B cell (primary cell): ENCODE measurements around the gene STN1. TPM values are rescaled to one million over a fixed set of nuclear protein-coding genes. Genes with fewer than 3 reads are reported as not detected.

Experiments
- ATAC-seq: fragments of 200-7000 bp; cut with Tn5 transposase; one replicate; pipeline ENCODE4 v1.10.0; 2021; ENCODE audit warnings: low read depth, mild to moderate bottlenecking, moderate number of reproducible peaks, moderate library complexity
- CTCF ChIA-PET: fragments of 350-600 bp; sonication (Branson Sonifier 250); formaldehyde crosslinking; loops from one replicate; lab custom pipeline; 2021; ENCODE audit warnings: antibody characterized with exemption, inconsistent platforms; lab: Charles Lee
- POLR2A ChIA-PET: fragments of 350-600 bp; sonication (Branson Sonifier 250); formaldehyde crosslinking; loops from one replicate; lab custom pipeline; 2021; ENCODE audit warnings: antibody characterized with exemption; lab: Charles Lee
- DNase-seq: peaks from one replicate; pipeline ENCODE4 v3.0.0; 2013
- H2AFZ ChIP-seq: 2 replicates; pipeline ENCODE4 v1.6.1; 2012; ENCODE audit warnings: mild to moderate bottlenecking, low read depth, low read length; ENCODE audit not compliant: insufficient read depth, poor library complexity, severe bottlenecking
- H3K27ac ChIP-seq, 2 donors: 1 replicate in 1 of 2; 2 replicates in 1 of 2; pipeline ENCODE4 v1.5.1; 2012 to 2013; ENCODE audit warnings: low read length in 2 of 2, mild to moderate bottlenecking in 2 of 2, moderate library complexity in 1 of 2
- H3K27me3 ChIP-seq, 4 experiments: fragments of 200-600 bp in 1 of 4; sonication (generic) in 1 of 4; replicated peaks in 1 of 4; 1 replicate in 2 of 4; 2 replicates in 2 of 4; pipeline versions ENCODE4 v1.6.1 to v1.7.0; 2013 to 2016; ENCODE audit warnings: low read length in 3 of 4, mild to moderate bottlenecking in 2 of 4, mixed read lengths in 1 of 4, moderate library complexity in 1 of 4; ENCODE audit not compliant: insufficient read depth in 4 of 4, control insufficient read depth in 3 of 4; ENCODE audit errors: control extremely low read depth in 1 of 4
- H3K36me3 ChIP-seq, 2 experiments: replicated peaks in 1 of 2; 1 replicate in 1 of 2; 2 replicates in 1 of 2; pipeline versions ENCODE4 v1.6.1 to v1.7.1; 2013; ENCODE audit warnings: low read length in 1 of 2; ENCODE audit not compliant: insufficient read depth in 2 of 2, control insufficient read depth in 1 of 2; ENCODE audit errors: control extremely low read depth in 1 of 2, extremely low read depth in 1 of 2
- H3K4me1 ChIP-seq, 2 donors: fragments of 200-600 bp in 1 of 2; sonication (generic) in 1 of 2; 1 replicate in 1 of 2; 2 replicates in 1 of 2; pipeline versions ENCODE4 v1.5.1 to v1.6.1; 2013 to 2017; ENCODE audit warnings: low read length in 2 of 2; ENCODE audit not compliant: control insufficient read depth in 2 of 2, insufficient read depth in 2 of 2
- H3K4me2 ChIP-seq: replicated peaks from 2 replicates; pipeline ENCODE3; 2012; ENCODE audit warnings: mild to moderate bottlenecking, low read depth, low read length; ENCODE audit not compliant: poor library complexity, severe bottlenecking
- H3K4me3 ChIP-seq, 5 experiments: fragments of 200-600 bp in 1 of 5; sonication (generic) in 1 of 5; 1 replicate in 3 of 5; 2 replicates in 2 of 5; pipeline versions ENCODE4 v1.5.1 to v1.7.0; 2011 to 2016; ENCODE audit warnings: low read length in 4 of 5, mild to moderate bottlenecking in 4 of 5, low read depth in 2 of 5, control low read depth in 1 of 5, moderate library complexity in 1 of 5; ENCODE audit not compliant: insufficient read depth in 1 of 5; ENCODE audit errors: control extremely low read depth in 1 of 5, extremely low read depth in 1 of 5
- H3K79me2 ChIP-seq: fragments of 200-600 bp; sonication (generic); one replicate; pipeline ENCODE4 v1.6.0; 2016; ENCODE audit warnings: low read length; ENCODE audit not compliant: control insufficient read depth, insufficient read depth
- H3K9ac ChIP-seq: fragments of 200-600 bp; sonication (generic); 2 replicates; pipeline ENCODE4 v1.6.1; 2017; ENCODE audit warnings: mild to moderate bottlenecking, low read length, moderate library complexity
- H3K9me3 ChIP-seq, 3 donors: one replicate each; pipeline versions ENCODE4 v1.6.1 to v1.7.1; 2013; ENCODE audit warnings: low read length in 2 of 3; ENCODE audit not compliant: control insufficient read depth in 2 of 3, insufficient read depth in 1 of 3; ENCODE audit errors: control extremely low read depth in 1 of 3
- H4K20me1 ChIP-seq: 2 replicates; pipeline ENCODE4 v1.6.0; 2012; ENCODE audit warnings: mild to moderate bottlenecking, low read length; ENCODE audit not compliant: insufficient read depth, control insufficient read depth, poor library complexity, severe bottlenecking
- H3K27ac Mint-ChIP-seq: one replicate; pipeline ENCODE4 v1.8.0; 2021; ENCODE audit warnings: mixed read lengths
- H3K27me3 Mint-ChIP-seq: one replicate; pipeline ENCODE4 v1.8.0; 2021; ENCODE audit warnings: mixed read lengths
- H3K4me1 Mint-ChIP-seq: one replicate; pipeline ENCODE4 v1.8.0; 2021; ENCODE audit warnings: mixed read lengths
- H3K4me3 Mint-ChIP-seq: one replicate; pipeline ENCODE4 v1.8.0; 2021; ENCODE audit warnings: mixed read lengths
- H3K9me3 Mint-ChIP-seq: one replicate; pipeline ENCODE4 v1.8.0; 2022; ENCODE audit warnings: mixed read lengths; ENCODE audit not compliant: insufficient read depth
- CTCF ChIP-seq: fragments of 200-600 bp; IDR thresholded peaks from one replicate; pipeline ENCODE4 v1.8.0; 2022; ENCODE audit warnings: antibody characterized with exemption, mild to moderate bottlenecking
- EZH2 ChIP-seq: IDR thresholded peaks from 2 replicates; pipeline ENCODE4 v1.6.1; 2012; ENCODE audit warnings: borderline replicate concordance, low read depth, mild to moderate bottlenecking, moderate library complexity, low read length; ENCODE audit not compliant: insufficient read depth, poor library complexity, severe bottlenecking
- WGBS: methylation state at CpG from one replicate; pipeline ENCODE4 v1.1.5; 2013; ENCODE audit warnings: missing lambda C conversion rate; ENCODE audit not compliant: insufficient coverage; 5-methylcytosine and 5-hydroxymethylcytosine counted together
- intact Hi-C: fragments of 100-400 bp; cut with micrococcal nuclease; formaldehyde crosslinking; loops from one replicate; pipeline ENCODE4 v1.10.0; 2022
- polyA plus RNA-seq: library from polyadenylated mRNA; depleted of rRNA; stranded (reverse); fragments of >200 nt; gene quantifications from 2 replicates; pipeline ENCODE4 v1.2.3, GENCODE V29; 2012
- total RNA-seq, 2 donors: library from RNA; stranded (reverse); fragments of 120-200 nt in 1 of 2; gene quantifications; 1 replicate in 1 of 2; 2 replicates in 1 of 2; pipeline versions ENCODE4 v1.2.3 to v1.2.4, GENCODE V29; 2013 to 2022

The STN1 gene
- total and polyA plus RNA-seq, 2 donors (not counting 1 experiment from before 2014, with no cell fraction given) = 16.3 to 24.5 TPM

GRCh38 chr10:103870516-103870915 lies 47.5 kb downstream of the STN1 start:
- no peak overlapping the region for H3K4me3 ChIP-seq
- H3K9me3 ChIP-seq = peaks cover 2 to 7% (median 6%) of the 10 kb centered on the region in 3 donors
- ATAC-seq = no peak
- Mint-ChIP-seq H3K9me3 (peaks cover under 1% of the 10 kb centered on the region), H3K4me3 (no peak overlapping the region), H3K27ac (no peak overlapping the region), H3K4me1 (peaks cover 9% of the 10 kb centered on the region), H3K27me3 (peaks cover under 1% of the 10 kb centered on the region)
- H3K27me3 ChIP-seq = peaks cover 0 to 3% (median 0%) of the 10 kb centered on the region in 4 experiments
- no peaks in the 10 kb centered on the region for H3K79me2 ChIP-seq
- no peak overlapping the region for H2AFZ ChIP-seq
- H3K27ac ChIP-seq = no peak overlapping the region
- DNase-seq = no peak
- H3K4me2 ChIP-seq = no peak overlapping the region
- ChIA-PET POLR2A (no interaction called here), CTCF (no interaction called here)
- peaks cover 0 to 4% of the 10 kb centered on the region in 2 donors for H3K4me1 ChIP-seq
- intact Hi-C loops = no loop called here
- WGBS = 93% methylated on average over 8 of the region's 8 CpGs
- H3K36me3 ChIP-seq = peaks cover 0 to 4% of the 10 kb centered on the region in 2 experiments
- no peaks in the 10 kb centered on the region for H4K20me1 ChIP-seq
- no peak overlapping the region for H3K9ac ChIP-seq
- no peak for TF ChIP-seq EZH2
- no peak for TF ChIP-seq CTCF

DNA sequence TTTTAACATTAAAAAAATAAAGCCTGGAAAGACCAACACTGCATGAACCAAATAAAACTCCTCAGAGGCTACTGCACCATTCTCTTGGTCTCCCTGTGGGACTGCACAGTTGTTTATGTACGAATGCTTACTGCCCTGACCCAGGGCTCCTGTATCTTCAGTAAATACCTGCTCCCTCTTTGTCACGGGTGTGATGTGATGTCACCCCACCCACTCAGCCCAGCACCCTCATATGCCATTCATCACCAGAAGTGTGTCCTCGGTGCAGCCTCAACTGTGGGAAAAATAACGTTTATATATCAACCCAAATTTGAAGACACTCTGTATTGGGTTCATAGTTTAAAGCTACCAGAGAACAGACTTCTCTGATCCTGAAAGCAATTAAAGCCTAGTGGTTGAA lies 48.6 kb downstream of the STN1 start:
- Histone ChIP-seq H3K4me2 (no peak overlapping the region), H3K27ac (no peak overlapping the region), H3K4me3 (no peak overlapping the region), H3K9me3 (peaks cover 2 to 14% (median 13%) of the 10 kb centered on the region in 3 donors), H3K79me2 (no peaks in the 10 kb centered on the region), H3K9ac (no peak overlapping the region), H3K4me1 (peaks cover 0 to 4% of the 10 kb centered on the region in 2 donors), H2AFZ (no peak overlapping the region), H3K36me3 (peaks cover 0 to 4% of the 10 kb centered on the region in 2 experiments), H4K20me1 (no peaks in the 10 kb centered on the region), H3K27me3 (peaks cover 0 to 3% (median 0%) of the 10 kb centered on the region in 4 experiments)
- Mint-ChIP-seq H3K27ac (no peak overlapping the region), H3K4me3 (no peak overlapping the region), H3K27me3 (peaks cover 8% of the 10 kb centered on the region), H3K9me3 (peaks cover 10% of the 10 kb centered on the region), H3K4me1 (peaks cover 9% of the 10 kb centered on the region)
- TF ChIP-seq CTCF (no peak), EZH2 (no peak)
- 75% methylated on average over 2 of the region's 4 CpGs for WGBS
- ATAC-seq = no peak
- DNase-seq = no peak
- ChIA-PET POLR2A (no interaction called here), CTCF (interaction anchor here (1.3 kb wide), 1 partner anchor 157 kb away, joined by 5 read pairs; no protein-coding TSS in a partner anchor)
- intact Hi-C loops = no loop called here
